WTC11 (cell line): Measurements from ENCODE around the gene SYNPO2. TPM values are rescaled to one million over a fixed set of nuclear protein-coding genes. Genes with fewer than 3 reads are reported as not detected.

ENCODE experiments used
- ATAC-seq: fragments of 200-7000 bp; cut with Tn5 transposase; 2 replicates; pipeline ENCODE4 v1.10.0; 2021; ENCODE audit warnings: mild to moderate bottlenecking, moderate library complexity
- CTCF ChIA-PET: fragments of 300-600 bp; sonication (Branson Sonifier 250); formaldehyde crosslinking; loops from one replicate; lab custom pipeline; 2021; ENCODE audit warnings: antibody characterized with exemption; lab: Charles Lee
- POLR2A ChIA-PET: fragments of 350-600 bp; sonication (Branson Sonifier 250); formaldehyde crosslinking; loops from one replicate; lab custom pipeline; 2021; ENCODE audit warnings: antibody characterized with exemption; lab: Charles Lee
- DNase-seq: peaks from one replicate; pipeline ENCODE4 v3.0.0; 2021; ENCODE audit warnings: low spot score
- H3K27ac Mint-ChIP-seq: 2 replicates; pipeline ENCODE4 v1.8.0; 2021; ENCODE audit warnings: mixed read lengths
- H3K27me3 Mint-ChIP-seq: 2 replicates; pipeline ENCODE4 v1.8.0; 2021; ENCODE audit warnings: low read depth, mild to moderate bottlenecking, moderate library complexity, mixed read lengths
- H3K36me3 Mint-ChIP-seq: 2 replicates; pipeline ENCODE4 v1.8.0; 2021; ENCODE audit warnings: mixed read lengths
- H3K4me1 Mint-ChIP-seq: 2 replicates; pipeline ENCODE4 v1.8.0; 2022; ENCODE audit warnings: mixed read lengths
- H3K4me3 Mint-ChIP-seq: 2 replicates; pipeline ENCODE4 v1.8.0; 2021; ENCODE audit warnings: mild to moderate bottlenecking, moderate library complexity, mixed read lengths
- H3K9me3 Mint-ChIP-seq: 2 replicates; pipeline ENCODE4 v1.8.0; 2021; ENCODE audit warnings: mixed read lengths
- ARID4B ChIP-seq: sonication (generic); formaldehyde crosslinking; IDR thresholded peaks from 2 replicates; pipeline ENCODE4 v1.8.0; 2023; ENCODE audit warnings: missing genetic modification reagents, mild to moderate bottlenecking, borderline replicate concordance
- CREM ChIP-seq: sonication (generic); formaldehyde crosslinking; IDR thresholded peaks from 2 replicates; pipeline ENCODE4 v1.8.1; 2022; ENCODE audit warnings: mild to moderate bottlenecking, missing genetic modification reagents, moderate library complexity
- ETV6 ChIP-seq: sonication (generic); formaldehyde crosslinking; IDR thresholded peaks from 2 replicates; pipeline ENCODE4 v1.8.1; 2022; ENCODE audit warnings: mild to moderate bottlenecking, missing genetic modification reagents
- GRHL2 ChIP-seq: fragments of 250-450 bp; sonication (Bioruptor Pico); IDR thresholded peaks from 2 replicates; pipeline ENCODE4 v1.8.0; 2022; ENCODE audit warnings: mild to moderate bottlenecking, moderate library complexity; ENCODE audit not compliant: insufficient replicate concordance, severe bottlenecking
- KAT7 ChIP-seq: sonication (generic); formaldehyde crosslinking; IDR thresholded peaks from 2 replicates; pipeline ENCODE4 v1.8.1; 2023; ENCODE audit warnings: missing genetic modification reagents, mild to moderate bottlenecking, borderline replicate concordance
- MLX ChIP-seq: sonication (generic); formaldehyde crosslinking; IDR thresholded peaks from 2 replicates; pipeline ENCODE4 v1.8.1; 2023; ENCODE audit warnings: mild to moderate bottlenecking, missing genetic modification reagents, moderate library complexity
- NFATC4 ChIP-seq: fragments of 250-450 bp; sonication (Bioruptor Pico); IDR thresholded peaks from 2 replicates; pipeline ENCODE4 v1.9.0; 2021; ENCODE audit warnings: mild to moderate bottlenecking
- NR3C1 ChIP-seq: sonication (generic); formaldehyde crosslinking; conservative IDR thresholded peaks from 2 replicates; pipeline ENCODE4 v1.8.1; 2023; ENCODE audit warnings: low read depth, mild to moderate bottlenecking, missing genetic modification reagents
- OVOL2 ChIP-seq: fragments of 250-450 bp; sonication (Bioruptor Pico); IDR thresholded peaks from 2 replicates; pipeline ENCODE4 v1.9.0; 2021; ENCODE audit warnings: mild to moderate bottlenecking, borderline replicate concordance
- SP1 ChIP-seq: sonication (generic); formaldehyde crosslinking; conservative IDR thresholded peaks from 2 replicates; pipeline ENCODE4 v1.8.1; 2022; ENCODE audit warnings: missing genetic modification reagents
- TCF7 ChIP-seq: sonication (generic); formaldehyde crosslinking; IDR thresholded peaks from 2 replicates; pipeline ENCODE4 v1.8.0; 2022; ENCODE audit warnings: mild to moderate bottlenecking, low read depth, missing genetic modification reagents, moderate library complexity
- TEAD4 ChIP-seq: sonication (generic); formaldehyde crosslinking; IDR thresholded peaks from 2 replicates; pipeline ENCODE4 v1.8.0; 2022; ENCODE audit warnings: mild to moderate bottlenecking, missing genetic modification reagents
- USF2 ChIP-seq: sonication (generic); formaldehyde crosslinking; IDR thresholded peaks from 2 replicates; pipeline ENCODE4 v1.8.1; 2023; ENCODE audit warnings: mild to moderate bottlenecking, missing genetic modification reagents, moderate library complexity
- ZNF219 ChIP-seq: sonication (generic); formaldehyde crosslinking; IDR thresholded peaks from 2 replicates; pipeline ENCODE4 v1.8.0; 2023; ENCODE audit warnings: missing genetic modification reagents, mild to moderate bottlenecking, borderline replicate concordance
- ZNF512 ChIP-seq: sonication (generic); formaldehyde crosslinking; IDR thresholded peaks from 2 replicates; pipeline ENCODE4 v1.8.1; 2022; ENCODE audit warnings: missing genetic modification reagents, borderline replicate concordance
- ZSCAN18 ChIP-seq: fragments of 250-450 bp; sonication (Bioruptor Pico); IDR thresholded peaks from 2 replicates; pipeline ENCODE4 v2.1.2; 2022; ENCODE audit warnings: mild to moderate bottlenecking, moderate library complexity
- total RNA-seq: library from RNA; stranded (reverse); gene quantifications from 3 replicates; pipeline ENCODE4 v1.2.3, GENCODE V29; 2021

Gene SYNPO2
- total RNA-seq, 1 experiment from 2014 or later = 1.9 TPM

- H3K4me3 Mint-ChIP-seq = no peak overlapping the region
- H3K27me3 Mint-ChIP-seq = no peaks in the 10 kb centered on the region
- no peak overlapping the region for H3K27ac Mint-ChIP-seq
- DNase-seq (no peak), ATAC-seq (no peak)
- ChIA-PET POLR2A (no interaction called here), CTCF (no interaction called here)
- no peak for TF ChIP-seq NFATC4 (CRISPR knock-in tag)
- H3K4me1 Mint-ChIP-seq = no peaks in the 10 kb centered on the region
- H3K36me3 Mint-ChIP-seq = no peaks in the 10 kb centered on the region
- no peaks in the 10 kb centered on the region for H3K9me3 Mint-ChIP-seq
Observed at GRCh38 chr4:118915468-118915867, 26.8 kb downstream of the SYNPO2 start.

- TF ChIP-seq GRHL2 (CRISPR knock-in tag) (no peak), KAT7 (CRISPR knock-in tag) (no peak), CREM (CRISPR knock-in tag) (no peak), MLX (CRISPR knock-in tag) (no peak), ZNF219 (CRISPR knock-in tag) (no peak)
- TF ChIP-seq, all 79 proteins: peak for 0
- Mint-ChIP-seq H3K4me1 (no peaks in the 10 kb centered on the region), H3K27me3 (no peaks in the 10 kb centered on the region), H3K36me3 (no peaks in the 10 kb centered on the region), H3K27ac (no peak overlapping the region), H3K4me3 (no peak overlapping the region), H3K9me3 (no peaks in the 10 kb centered on the region)
- POLR2A ChIA-PET = no interaction called here
- CTCF ChIA-PET = no interaction called here
- ATAC-seq (no peak), DNase-seq (no peak)
Observed at GRCh38 chr4:118916691-118917289, 28.1 kb downstream of the SYNPO2 start.

GRCh38 chr4:118917582-118917981 lies 28.9 kb downstream of the SYNPO2 start:
- no peaks in the 10 kb centered on the region for H3K9me3 Mint-ChIP-seq
- ATAC-seq = no peak

GRCh38 chr4:118918388-118918787 lies 29.7 kb downstream of the SYNPO2 start:
- H3K27me3 Mint-ChIP-seq = no peaks in the 10 kb centered on the region
- POLR2A ChIA-PET = no interaction called here
- no peaks in the 10 kb centered on the region for H3K4me1 Mint-ChIP-seq
- no peak overlapping the region for H3K4me3 Mint-ChIP-seq
- H3K27ac Mint-ChIP-seq = no peak overlapping the region
- H3K9me3 Mint-ChIP-seq = no peaks in the 10 kb centered on the region
- no peak for ATAC-seq
- no peak for TF ChIP-seq NR3C1 (CRISPR knock-in tag)
- TF ChIP-seq SP1 (CRISPR knock-in tag) = no peak
- no peak for TF ChIP-seq NFATC4 (CRISPR knock-in tag)
- no peak for TF ChIP-seq ZNF512 (CRISPR knock-in tag)
- no peak for TF ChIP-seq USF2
- TF ChIP-seq ZSCAN18 (CRISPR knock-in tag) = no peak
- TF ChIP-seq OVOL2 = no peak
- TF ChIP-seq ETV6 (CRISPR knock-in tag) = no peak
- no peak for TF ChIP-seq ARID4B (CRISPR knock-in tag)
- no peak for TF ChIP-seq TCF7 (CRISPR knock-in tag)
- CTCF ChIA-PET = no interaction called here
- DNase-seq = no peak
- H3K36me3 Mint-ChIP-seq = no peaks in the 10 kb centered on the region

More at GRCh38 chr4:118917582-118917981, 28.9 kb downstream of the SYNPO2 start:
- Mint-ChIP-seq H3K27me3 (no peaks in the 10 kb centered on the region), H3K4me3 (no peak overlapping the region), H3K27ac (no peak overlapping the region), H3K4me1 (no peaks in the 10 kb centered on the region)
- ChIA-PET POLR2A (no interaction called here), CTCF (no interaction called here)
- DNase-seq = no peak
- no peak for TF ChIP-seq TEAD4
- TF ChIP-seq, all 79 proteins: peak for 0
- no peaks in the 10 kb centered on the region for H3K36me3 Mint-ChIP-seq
